Ishikawa (cell line): ENCODE measurements around the gene ITGAX.

Source experiments
- CEBPB ChIP-seq: IDR thresholded peaks from 2 replicates; pipeline ENCODE4 v1.6.1; 2012
- CREB1 ChIP-seq: IDR thresholded peaks from 2 replicates; pipeline ENCODE4 v1.6.1; 2012; ENCODE audit warnings: low read depth
- EGR1 ChIP-seq: IDR thresholded peaks from 2 replicates; pipeline ENCODE4 v1.6.1; 2012
- EP300 ChIP-seq: IDR thresholded peaks from 2 replicates; pipeline ENCODE4 v1.6.1; 2012; ENCODE audit warnings: borderline replicate concordance
- FOXM1 ChIP-seq: IDR thresholded peaks from 2 replicates; pipeline ENCODE4 v1.6.1; 2012; ENCODE audit warnings: low read depth, borderline replicate concordance
- MAX ChIP-seq: IDR thresholded peaks from 2 replicates; pipeline ENCODE4 v1.6.1; 2012
- NFIC ChIP-seq: IDR thresholded peaks from 2 replicates; pipeline ENCODE4 v1.6.1; 2012
- RAD21 ChIP-seq: IDR thresholded peaks from 2 replicates; pipeline ENCODE4 v1.6.1; 2012; ENCODE audit warnings: low read depth
- REST ChIP-seq: IDR thresholded peaks from 2 replicates; pipeline ENCODE4 v1.6.1; 2012; ENCODE audit warnings: low read depth, mild to moderate bottlenecking
- TAF1 ChIP-seq: IDR thresholded peaks from 2 replicates; pipeline ENCODE4 v1.6.1; 2012; ENCODE audit warnings: low read depth, mild to moderate bottlenecking
- TCF12 ChIP-seq: IDR thresholded peaks from 2 replicates; pipeline ENCODE4 v1.6.1; 2012; ENCODE audit warnings: low read depth
- TEAD4 ChIP-seq: IDR thresholded peaks from 2 replicates; pipeline ENCODE4 v1.6.1; 2012
- USF1 ChIP-seq: IDR thresholded peaks from 2 replicates; pipeline ENCODE4 v1.6.1; 2012
- YY1 ChIP-seq: IDR thresholded peaks from 2 replicates; pipeline ENCODE4 v1.6.1; 2012; ENCODE audit warnings: low read depth
- ZBTB7A ChIP-seq: IDR thresholded peaks from 2 replicates; pipeline ENCODE4 v1.6.1; 2012; ENCODE audit warnings: low read depth

Gene ITGAX

GRCh38 chr16:31351246-31351941, 3.6 kb upstream of the ITGAX start:
- no peak for TF ChIP-seq NFIC
- no peak for TF ChIP-seq USF1
- no peak for TF ChIP-seq RAD21
- no peak for TF ChIP-seq TAF1
- TF ChIP-seq ZBTB7A: no peak
- TF ChIP-seq EP300: no peak
- no peak for TF ChIP-seq CEBPB
- TF ChIP-seq REST: no peak
- TF ChIP-seq TCF12: no peak
- no peak for TF ChIP-seq YY1
- no peak for TF ChIP-seq MAX
- TF ChIP-seq CREB1: no peak
- no peak for TF ChIP-seq TEAD4
- no peak for TF ChIP-seq FOXM1

- no peak for TF ChIP-seq TEAD4
- no peak for TF ChIP-seq YY1
- TF ChIP-seq TAF1: no peak
- no peak for TF ChIP-seq EGR1
- no peak for TF ChIP-seq MAX
- no peak for TF ChIP-seq REST
- no peak for TF ChIP-seq FOXM1
- no peak for TF ChIP-seq CREB1
- TF ChIP-seq CEBPB: no peak
- no peak for TF ChIP-seq RAD21
Measured at GRCh38 chr16:31351942-31352325, 3.0 kb upstream of the ITGAX start.

- TF ChIP-seq TCF12 (no peak), CEBPB (no peak)
Measured at GRCh38 chr16:31352376-31353115, 2.4 kb upstream of the ITGAX start.

GRCh38 chr16:31355431-31356100, 590 bp downstream of the ITGAX start:
- TF ChIP-seq YY1 (no peak), REST (no peak), EGR1 (no peak), TEAD4 (no peak), RAD21 (no peak), CEBPB (no peak), ZBTB7A (no peak), USF1 (no peak), TCF12 (no peak), EP300 (no peak), NFIC (no peak), FOXM1 (no peak)
